ENCODE measurements around the gene CST1.
"Not testable (repeated sequence)": the region's sequence is repeated elsewhere in the genome, so short reads cannot be mapped to it uniquely, and the experiment has no call there.

Gene CST1, protein sequence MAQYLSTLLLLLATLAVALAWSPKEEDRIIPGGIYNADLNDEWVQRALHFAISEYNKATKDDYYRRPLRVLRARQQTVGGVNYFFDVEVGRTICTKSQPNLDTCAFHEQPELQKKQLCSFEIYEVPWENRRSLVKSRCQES

GRCh38 chr20:23750786-23751185 is at the start of gene CST1:
Gene CST1 (minus strand): TSS chr20:23750935. CDS start chr20:23750866, 69 bp downstream.
- DNase-seq = not testable (repeated sequence)

DNA sequence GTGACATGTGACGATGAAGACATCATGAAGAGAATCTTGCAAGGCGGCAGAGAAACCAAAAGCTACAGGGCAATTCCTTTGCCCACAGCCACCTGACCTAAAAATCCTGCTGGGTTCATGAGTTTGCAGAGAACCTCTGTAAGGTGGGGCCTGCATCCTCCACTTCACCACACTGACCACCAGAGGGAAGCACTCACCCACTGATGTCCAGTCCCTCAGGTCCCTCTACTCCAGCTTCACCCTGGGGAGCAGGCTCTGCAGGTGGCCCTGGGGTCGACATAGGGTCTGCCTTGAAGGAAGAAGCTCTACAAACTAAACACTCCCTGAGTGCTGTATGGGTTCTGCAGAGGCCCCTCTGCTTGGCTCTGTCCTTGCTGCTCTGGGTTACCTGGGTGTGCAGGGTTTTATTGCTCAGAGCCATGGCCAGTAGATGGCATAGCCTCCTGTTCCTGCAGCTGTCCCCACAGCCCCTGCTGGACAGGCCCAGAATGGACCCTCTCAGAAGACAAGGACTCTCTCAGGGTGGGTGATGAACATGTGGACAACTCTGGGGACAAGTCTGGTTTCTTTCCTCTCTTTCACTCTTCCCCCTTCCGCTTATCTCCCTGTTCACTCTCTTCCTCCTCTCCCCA is 48.6 kb upstream of the CST1 start:
- DNase-seq = peak; percentile 14

DNA sequence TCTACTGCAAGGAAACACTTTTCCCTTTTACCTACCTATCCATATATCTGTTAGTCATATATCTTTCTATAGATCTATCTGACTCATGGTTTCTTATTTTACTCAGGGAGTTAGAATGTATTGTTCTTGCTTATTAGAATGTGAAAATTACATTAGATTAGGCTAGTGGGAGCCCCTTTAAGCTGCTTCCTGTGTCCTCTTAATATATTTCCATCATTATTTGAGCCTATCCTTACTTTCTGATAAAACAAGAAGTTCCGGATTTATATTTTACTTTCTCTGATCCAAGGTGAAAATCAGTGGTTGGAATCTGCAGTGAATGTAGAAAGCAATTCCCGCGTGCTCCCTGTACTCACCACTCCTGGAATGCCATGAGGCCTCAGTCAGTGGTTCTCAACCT is 44.8 kb upstream of the CST1 start:
- DNase-seq = no peak

- DNase-seq = no peak
These were observed 44.1 kb upstream of the CST1 start for GRCh38 chr20:23794841-23795240.

DNA sequence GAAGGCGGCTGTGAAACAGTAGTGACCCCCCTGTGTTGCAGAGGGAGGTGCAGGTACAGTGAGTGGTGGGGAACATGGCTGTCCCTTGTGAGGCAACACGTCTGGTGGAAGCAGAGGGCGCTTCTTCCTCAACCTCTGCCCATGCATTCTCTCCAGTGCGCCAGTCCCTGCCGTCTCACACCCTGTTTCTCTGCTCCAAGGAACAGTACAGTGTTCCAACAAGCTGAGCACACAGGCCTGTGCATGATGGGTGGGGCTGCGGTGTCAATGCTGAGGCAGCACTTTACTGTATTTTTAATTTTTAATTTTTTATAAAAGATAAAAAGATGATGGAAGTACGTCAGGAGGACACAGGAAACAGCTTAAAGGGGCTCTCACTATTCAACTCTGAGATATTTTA is 43.3 kb upstream of the CST1 start:
- no peak for DNase-seq

DNA sequence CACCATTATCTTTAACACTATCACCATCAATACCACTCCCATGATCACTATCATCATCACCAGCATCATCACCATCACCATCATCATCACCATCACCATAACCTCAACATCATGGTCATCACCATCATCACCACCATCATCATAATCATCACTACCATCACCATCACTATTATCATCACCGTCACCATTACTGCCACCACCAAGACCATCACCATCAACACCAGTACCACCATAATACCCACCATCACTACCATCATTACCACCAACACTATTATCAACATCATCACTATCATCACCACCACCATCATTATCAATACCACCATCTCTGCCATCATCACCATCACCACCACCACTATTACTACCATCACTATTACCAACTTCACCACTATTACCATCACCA is 32.7 kb upstream of the CST1 start:
- no peak for DNase-seq

DNA sequence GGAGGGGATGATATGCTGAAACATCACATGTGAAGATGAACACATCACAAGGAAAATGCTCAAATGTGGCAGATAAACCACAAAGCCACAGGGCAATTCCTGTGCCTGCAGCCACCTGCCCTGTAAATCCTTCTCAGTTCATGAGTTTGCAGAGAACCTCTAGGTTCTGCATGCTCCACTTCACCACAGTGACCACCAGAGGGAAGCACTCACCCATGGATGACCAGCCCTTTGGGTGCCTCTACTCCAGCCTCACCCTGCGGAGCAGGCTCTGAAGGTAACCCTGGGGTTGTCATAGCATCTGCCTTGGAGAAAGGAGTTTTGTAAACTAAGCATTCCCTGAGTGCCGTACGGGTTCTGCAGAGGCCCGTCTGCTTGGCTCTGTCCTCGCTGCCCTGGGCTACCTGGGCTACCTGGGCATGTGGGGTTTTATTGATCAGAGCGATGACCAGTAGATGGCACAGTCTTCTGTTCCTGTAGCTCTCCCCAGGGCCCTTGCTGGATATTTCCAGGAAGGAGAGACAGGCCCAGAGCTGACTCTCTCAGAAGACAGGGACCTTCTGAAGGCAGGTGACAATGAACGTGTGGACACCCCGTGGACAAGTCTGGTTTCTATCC is 31.7 kb upstream of the CST1 start:
- DNase-seq = no peak

GRCh38 chr20:23778676-23779075 is 27.9 kb upstream of the CST1 start:
- DNase-seq = not testable (repeated sequence)

DNA sequence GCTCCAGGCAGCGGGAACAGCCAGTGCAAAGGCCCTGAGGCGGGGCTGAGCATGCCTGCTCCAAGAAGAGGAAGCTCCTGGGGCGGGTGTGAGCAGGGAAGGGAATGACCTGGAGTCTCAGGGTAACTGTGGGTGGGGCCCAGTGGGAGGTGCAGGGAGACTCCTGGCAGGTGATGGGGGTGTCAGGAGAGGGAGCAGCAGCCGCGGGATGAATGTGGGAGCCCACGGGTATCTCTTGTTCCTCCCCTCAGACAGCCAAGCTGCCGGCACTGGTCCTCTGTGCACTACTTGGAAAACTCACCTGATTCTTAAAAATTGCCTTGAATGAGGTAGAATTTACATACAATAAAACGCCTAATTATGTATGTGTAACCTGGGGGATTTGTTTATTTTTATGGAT is 26.6 kb upstream of the CST1 start:
- not testable (repeated sequence) for DNase-seq

GRCh38 chr20:23776067-23776771 is 25.5 kb upstream of the CST1 start:
- DNase-seq = no peak

DNA sequence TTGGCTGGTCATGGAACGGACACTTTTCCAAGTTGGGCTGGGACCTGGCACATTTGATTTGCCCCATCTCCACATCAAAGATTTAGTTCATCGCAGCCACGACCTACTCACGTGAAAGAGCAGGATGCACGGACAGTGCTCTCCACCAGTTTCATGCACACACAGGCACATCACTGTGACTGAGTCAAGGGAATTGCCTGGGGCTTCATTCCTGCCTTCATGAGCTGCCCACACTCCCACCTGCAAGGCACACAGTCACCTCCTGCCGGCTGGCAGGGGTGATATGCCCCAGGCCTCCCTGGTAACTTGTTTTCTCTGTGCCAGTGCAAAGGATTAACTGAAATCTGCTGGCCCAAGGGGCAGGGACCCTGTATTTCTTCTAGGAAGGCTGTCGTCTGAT is 23.3 kb upstream of the CST1 start:
- DNase-seq = no peak

GRCh38 chr20:23773579-23773978 is 22.8 kb upstream of the CST1 start:
- DNase-seq = no peak

GRCh38 chr20:23773127-23773526 is 22.4 kb upstream of the CST1 start:
- DNase-seq = no peak

GRCh38 chr20:23772074-23772473 is 21.3 kb upstream of the CST1 start:
- no peak for DNase-seq

DNA sequence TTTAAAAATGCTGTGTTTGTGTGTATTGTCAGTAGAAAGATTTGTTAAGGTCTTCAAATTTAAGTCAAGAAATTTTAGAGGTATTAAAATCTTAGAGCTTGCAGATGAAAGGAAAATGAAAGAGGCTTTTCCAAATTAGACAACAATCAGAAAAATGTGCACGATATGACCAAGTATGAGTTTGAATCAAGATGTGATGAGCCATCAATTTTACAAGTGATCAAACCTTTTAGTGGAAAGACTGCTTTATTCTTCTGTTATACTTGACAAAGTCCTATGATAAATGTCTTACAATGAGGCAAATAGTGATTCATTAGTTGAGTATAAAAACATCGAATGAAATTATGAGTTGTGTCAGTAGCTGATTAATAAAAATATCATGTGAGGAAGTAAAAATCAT is 19.6 kb upstream of the CST1 start:
- DNase-seq = no peak

- not testable (repeated sequence) for DNase-seq
These were observed 17.8 kb upstream of the CST1 start for GRCh38 chr20:23768520-23768919.

DNA sequence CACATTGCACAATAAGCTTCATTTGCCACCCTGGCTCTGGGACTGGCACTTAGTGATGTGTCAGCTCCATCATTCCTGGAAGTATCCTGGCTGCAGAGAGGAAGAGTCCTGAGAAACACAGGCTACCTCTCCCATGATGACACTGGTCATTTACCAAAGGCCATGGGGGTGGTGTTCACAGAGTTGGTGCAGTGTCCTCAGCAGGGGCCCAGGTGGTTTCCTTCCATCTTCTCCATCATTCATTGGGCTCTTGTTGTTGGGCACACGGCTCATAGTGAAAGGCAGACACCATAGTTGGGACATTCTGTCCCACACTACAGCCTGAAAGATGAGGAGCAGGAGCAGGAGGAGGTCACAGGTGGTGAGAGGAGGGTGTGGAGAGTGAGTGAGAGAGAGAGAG is 15.8 kb upstream of the CST1 start:
- no peak for DNase-seq

DNA sequence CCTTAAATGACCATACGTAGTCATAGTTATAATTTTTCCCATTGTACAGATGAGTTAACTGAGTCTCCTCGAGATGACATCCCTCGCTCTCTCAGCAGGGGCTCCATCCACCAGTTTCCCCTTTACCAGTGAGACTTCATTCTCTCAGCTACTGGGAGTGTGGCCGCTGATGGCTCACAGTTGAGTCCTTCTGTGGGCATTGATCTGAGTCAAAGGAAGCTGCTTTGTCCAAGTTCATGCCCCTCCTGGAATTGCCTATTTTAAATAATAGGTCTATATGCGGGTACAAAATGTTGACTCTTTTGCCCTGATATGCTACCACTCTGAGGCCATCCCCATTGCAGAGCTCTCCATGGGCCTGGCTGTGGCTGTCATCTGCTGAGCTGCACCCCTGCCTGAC is 14.8 kb upstream of the CST1 start:
- DNase-seq = no peak

GRCh38 chr20:23764630-23765029 is 13.9 kb upstream of the CST1 start:
- DNase-seq = not testable (repeated sequence)

DNA sequence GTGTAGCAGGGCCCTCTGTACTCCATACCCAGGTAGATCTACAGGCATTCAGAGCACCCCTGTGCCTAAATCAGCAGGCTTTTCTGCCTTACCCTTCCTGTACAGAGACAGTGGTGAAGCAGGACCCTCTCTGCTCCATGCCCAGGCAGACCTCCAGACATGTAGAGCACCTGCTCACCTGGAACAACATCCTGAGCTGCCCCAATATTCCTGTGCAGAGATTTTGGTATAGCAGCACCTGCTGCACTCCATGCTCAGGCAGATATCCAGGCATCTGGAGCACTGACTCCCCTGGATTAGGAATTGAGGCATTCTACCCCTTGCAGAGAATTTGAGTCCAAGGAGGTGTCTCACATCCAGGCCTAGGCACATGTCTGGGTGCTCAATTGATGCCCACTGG is 12.6 kb upstream of the CST1 start:
- no peak for DNase-seq

DNA sequence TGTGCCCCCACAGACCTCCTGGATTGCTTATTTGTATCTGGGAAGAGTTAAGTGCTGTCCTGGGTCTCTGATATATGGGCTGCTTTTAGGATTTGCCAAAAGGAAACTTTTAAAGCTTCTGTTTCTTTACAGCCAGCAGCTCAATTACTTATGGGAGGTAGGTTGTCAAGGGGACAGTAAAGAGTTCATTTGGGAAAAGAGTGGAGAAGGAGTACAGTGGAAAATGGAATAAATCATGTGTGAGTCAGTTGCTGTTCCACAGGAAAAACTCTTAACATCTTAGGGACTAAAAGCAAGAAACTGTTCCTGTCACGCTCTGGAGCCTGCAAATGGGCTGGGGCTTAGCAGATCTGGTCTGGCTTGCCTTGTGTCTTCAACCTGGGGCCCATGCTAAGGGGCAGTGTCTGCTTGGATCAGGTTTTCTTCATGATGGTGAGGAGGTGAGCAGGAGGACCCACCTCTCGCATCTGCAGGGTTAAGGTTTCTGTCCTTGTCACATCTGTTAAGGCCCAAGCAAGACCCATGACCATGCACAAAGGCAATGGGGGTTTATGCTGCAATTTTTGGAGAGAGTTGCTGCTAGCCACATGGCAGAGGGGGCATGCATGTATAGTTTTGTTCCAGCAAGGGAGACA is 8.7 kb upstream of the CST1 start:
- DNase-seq = no peak

- not testable (repeated sequence) for DNase-seq
These were observed 6.1 kb upstream of the CST1 start for GRCh38 chr20:23756792-23757191.

- DNase-seq = not testable (repeated sequence)
These were observed 4.4 kb upstream of the CST1 start for GRCh38 chr20:23755131-23755611.

All from CD4-positive, alpha-beta T cell treated with Interleukin-17A for 1 hour (primary cell).